Mesendoderm (in vitro differentiated cells): ENCODE measurements around the gene SUCO.

Source experiments
- DNase-seq: peaks from one replicate; pipeline ENCODE4 v3.0.0; 2013
- H2AK5ac ChIP-seq: 2 replicates; pipeline ENCODE4 v1.6.1; 2013; ENCODE audit warnings: low read length, inconsistent platforms
- H2BK120ac ChIP-seq: 2 replicates; pipeline ENCODE4 v1.6.1; 2013; ENCODE audit warnings: low read depth, mild to moderate bottlenecking, low read length, moderate library complexity, mixed read lengths
- H2BK15ac ChIP-seq: replicated peaks from 2 replicates; pipeline ENCODE4 v1.6.1; 2013; ENCODE audit warnings: low read depth, mild to moderate bottlenecking, moderate library complexity
- H2BK5ac ChIP-seq: 2 replicates; pipeline ENCODE4 v1.6.1; 2013; ENCODE audit warnings: low read length, inconsistent platforms
- H3K18ac ChIP-seq: 2 replicates; pipeline ENCODE4 v1.6.1; 2013; ENCODE audit warnings: mild to moderate bottlenecking, low read length, mixed read lengths
- H3K23ac ChIP-seq: one replicate; pipeline ENCODE4 v1.6.1; 2013; ENCODE audit warnings: low read length
- H3K27ac ChIP-seq: 2 replicates; pipeline ENCODE4 v1.5.1; 2013; ENCODE audit warnings: low read depth, mild to moderate bottlenecking, inconsistent platforms, low read length, moderate library complexity
- H3K27me3 ChIP-seq: 2 replicates; pipeline ENCODE4 v1.6.1; 2013; ENCODE audit warnings: low read length, control low read depth, mild to moderate bottlenecking, inconsistent platforms; ENCODE audit not compliant: insufficient read depth, poor library complexity
- H3K36me3 ChIP-seq: 2 replicates; pipeline ENCODE4 v1.6.1; 2013; ENCODE audit warnings: low read length, inconsistent platforms; ENCODE audit not compliant: control insufficient read depth, insufficient read depth
- H3K4ac ChIP-seq: one replicate; pipeline ENCODE4 v1.6.1; 2013; ENCODE audit warnings: low read depth, mild to moderate bottlenecking, low read length, moderate library complexity
- H3K4me1 ChIP-seq: 2 replicates; pipeline ENCODE4 v1.6.1; 2013; ENCODE audit warnings: low read depth, low read length, inconsistent platforms; ENCODE audit not compliant: control insufficient read depth
- H3K4me2 ChIP-seq: 2 replicates; pipeline ENCODE4 v1.6.1; 2013; ENCODE audit warnings: low read length
- H3K4me3 ChIP-seq: 2 replicates; pipeline ENCODE4 v1.5.1; 2013; ENCODE audit warnings: mild to moderate bottlenecking, low read length
- H3K56ac ChIP-seq: one replicate; pipeline ENCODE4 v1.6.1; 2013; ENCODE audit warnings: low read length
- H3K79me1 ChIP-seq: 2 replicates; pipeline ENCODE4 v1.6.1; 2013; ENCODE audit warnings: low read length, inconsistent platforms
- H3K79me2 ChIP-seq: 2 replicates; pipeline ENCODE4 v1.6.1; 2013; ENCODE audit warnings: mild to moderate bottlenecking, low read length; ENCODE audit not compliant: control insufficient read depth, insufficient read depth
- H3K9ac ChIP-seq: 2 replicates; pipeline ENCODE4 v1.6.1; 2013; ENCODE audit warnings: low read length, inconsistent platforms
- H4K5ac ChIP-seq: one replicate; pipeline ENCODE4 v1.6.1; 2013; ENCODE audit warnings: low read length
- H4K8ac ChIP-seq: one replicate; pipeline ENCODE4 v1.6.1; 2013; ENCODE audit warnings: low read depth, mild to moderate bottlenecking, control low read depth, low read length, moderate library complexity
- WGBS: extraction: QIAGEN DNeasy Blood & Tissue Kit; methylation state at CpG from one replicate; pipeline ENCODE4 v1.1.7; 2013; ENCODE audit warnings: low lambda C conversion rate, missing lambda C conversion rate; ENCODE audit not compliant: insufficient coverage; ENCODE audit errors: extremely low coverage; 5-methylcytosine and 5-hydroxymethylcytosine counted together

SUCO gene

DNA sequence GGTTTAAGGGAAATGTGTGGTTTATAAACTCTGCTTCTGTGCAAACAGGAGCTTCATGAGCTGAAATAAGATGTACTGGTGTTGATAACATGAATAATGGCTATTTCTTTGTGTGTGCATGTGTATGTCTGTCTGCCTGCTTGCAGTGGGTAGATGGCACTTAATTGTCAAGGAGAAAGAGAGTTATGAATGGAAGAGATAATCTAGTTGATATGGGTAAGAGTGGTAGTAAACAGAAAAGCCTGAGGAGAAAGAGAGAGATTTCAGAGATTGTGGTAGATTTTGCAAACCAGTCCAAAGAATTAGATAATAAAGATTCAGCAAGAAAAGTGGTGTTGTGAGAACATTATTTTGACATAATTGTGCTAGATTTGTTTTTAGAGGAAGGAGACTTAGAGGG is 7.7 kb downstream of the SUCO start:
- H3K27me3 ChIP-seq = no peaks in the 10 kb centered on the region
- no peak overlapping the region for H3K23ac ChIP-seq
- H3K27ac ChIP-seq = no peak overlapping the region
- no peaks in the 10 kb centered on the region for H3K36me3 ChIP-seq
- no peak overlapping the region for H2BK5ac ChIP-seq
- no peak overlapping the region for H3K18ac ChIP-seq
- peaks cover 54% of the 10 kb centered on the region for H3K79me2 ChIP-seq
- H2BK120ac ChIP-seq = no peak overlapping the region
- peaks cover 9% of the 10 kb centered on the region for H3K79me1 ChIP-seq
- DNase-seq = no peak
- no peak overlapping the region for H3K4me3 ChIP-seq
- no peak overlapping the region for H4K8ac ChIP-seq
- H3K4me1 ChIP-seq = peaks cover 22% of the 10 kb centered on the region
- no peak overlapping the region for H3K4ac ChIP-seq
- H2AK5ac ChIP-seq = no peak overlapping the region
- no peak overlapping the region for H3K9ac ChIP-seq
- no peak overlapping the region for H2BK15ac ChIP-seq
- no peak overlapping the region for H4K5ac ChIP-seq
- H3K4me2 ChIP-seq = no peak overlapping the region
- H3K56ac ChIP-seq = no peak overlapping the region

DNA sequence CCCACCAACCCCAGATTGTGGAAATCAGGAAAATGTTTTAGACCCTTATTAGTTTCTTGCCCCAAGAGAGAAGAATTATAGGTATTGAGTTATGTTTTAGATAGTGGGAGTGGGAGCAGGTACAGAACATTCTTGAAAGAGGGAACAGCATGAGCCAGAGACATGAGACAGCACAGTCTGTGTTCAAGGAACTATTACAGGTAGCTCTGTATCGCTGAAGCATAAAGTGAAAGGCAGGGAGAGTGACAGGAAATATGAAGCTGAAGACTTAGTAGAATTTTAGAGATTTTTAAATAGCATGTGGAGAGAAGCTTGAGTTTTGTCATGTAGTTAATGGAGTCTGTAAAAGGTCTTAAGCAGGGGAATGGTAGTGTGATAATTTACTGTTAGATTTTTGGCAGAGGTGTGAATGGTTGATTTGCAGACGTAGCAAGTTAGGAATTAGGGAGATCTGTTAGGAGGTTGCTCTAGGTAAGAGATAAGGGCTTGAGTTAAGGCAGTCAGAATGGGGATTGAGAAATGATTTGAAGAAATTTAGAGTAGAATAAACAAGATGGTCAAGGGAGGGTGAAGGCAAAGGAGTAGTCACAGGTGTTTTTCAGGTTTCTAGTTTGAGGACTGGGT is 11.6 kb downstream of the SUCO start:
- Histone ChIP-seq H3K4me3 (no peak overlapping the region), H2BK15ac (no peak overlapping the region), H3K27me3 (no peaks in the 10 kb centered on the region), H3K9ac (no peak overlapping the region), H3K23ac (no peak overlapping the region), H3K4me2 (no peak overlapping the region), H3K56ac (no peak overlapping the region), H3K4ac (no peak overlapping the region), H3K4me1 (peaks cover 25% of the 10 kb centered on the region), H2BK5ac (no peak overlapping the region), H3K79me2 (peaks cover 46% of the 10 kb centered on the region), H3K36me3 (no peaks in the 10 kb centered on the region), H3K79me1 (peaks cover 12% of the 10 kb centered on the region), H3K27ac (peak overlapping the region; percentile 72), H3K18ac (peak overlapping the region; percentile 60), H2AK5ac (no peak overlapping the region), H4K5ac (no peak overlapping the region), H4K8ac (no peak overlapping the region), H2BK120ac (no peak overlapping the region)
- no CpG with 5 or more reads among the region's 2 CpGs for WGBS
- DNase-seq = peak; percentile 93

DNA sequence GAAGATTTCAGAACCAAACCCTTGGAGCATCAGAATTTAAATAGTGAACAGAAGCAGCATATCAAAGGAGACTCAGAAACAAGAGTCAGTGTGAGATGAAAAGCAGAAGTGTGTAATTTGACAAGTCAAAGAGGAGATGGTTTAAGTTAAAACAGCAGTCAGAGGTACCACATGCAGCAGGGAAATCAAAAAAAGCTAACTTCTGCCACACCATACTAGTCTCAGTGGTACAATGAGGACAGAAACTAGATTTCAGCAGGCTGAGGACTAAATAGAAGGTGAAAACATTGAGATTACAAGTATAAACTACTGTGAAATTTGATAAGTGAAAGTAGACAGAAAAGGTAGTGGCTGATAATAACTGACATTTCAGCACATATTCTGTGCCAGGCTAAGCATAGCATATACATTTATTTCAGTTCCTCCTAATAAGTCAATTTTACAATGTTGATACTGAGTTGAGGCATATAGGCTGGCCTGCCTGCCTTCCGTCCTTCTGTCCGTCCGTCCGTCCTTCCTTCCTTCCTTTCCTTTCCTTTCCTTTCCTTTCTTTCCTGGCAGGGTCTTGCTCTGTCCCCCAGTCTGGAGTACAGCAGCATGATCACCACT is 12.6 kb downstream of the SUCO start:
- H2BK15ac ChIP-seq = no peak overlapping the region
- H3K4me1 ChIP-seq = peaks cover 24% of the 10 kb centered on the region
- no peak overlapping the region for H2BK120ac ChIP-seq
- H3K4ac ChIP-seq = no peak overlapping the region
- H3K79me1 ChIP-seq = peaks cover 12% of the 10 kb centered on the region
- H3K4me2 ChIP-seq = no peak overlapping the region
- peak overlapping the region; percentile 19 for H3K23ac ChIP-seq
- no peak overlapping the region for H3K9ac ChIP-seq
- no peak overlapping the region for H3K18ac ChIP-seq
- no peak overlapping the region for H3K4me3 ChIP-seq
- no peak overlapping the region for H3K27ac ChIP-seq
- H4K8ac ChIP-seq = no peak overlapping the region
- peak overlapping the region; percentile 68 for H3K56ac ChIP-seq
- peaks cover 41% of the 10 kb centered on the region for H3K79me2 ChIP-seq
- no peaks in the 10 kb centered on the region for H3K36me3 ChIP-seq
- no peaks in the 10 kb centered on the region for H3K27me3 ChIP-seq
- no peak for DNase-seq
- whole genome bisulfite sequencing = no CpG with 5 or more reads among the region's 4 CpGs
- no peak overlapping the region for H4K5ac ChIP-seq
- H2AK5ac ChIP-seq = peak overlapping the region; percentile 85
- H2BK5ac ChIP-seq = no peak overlapping the region

DNA sequence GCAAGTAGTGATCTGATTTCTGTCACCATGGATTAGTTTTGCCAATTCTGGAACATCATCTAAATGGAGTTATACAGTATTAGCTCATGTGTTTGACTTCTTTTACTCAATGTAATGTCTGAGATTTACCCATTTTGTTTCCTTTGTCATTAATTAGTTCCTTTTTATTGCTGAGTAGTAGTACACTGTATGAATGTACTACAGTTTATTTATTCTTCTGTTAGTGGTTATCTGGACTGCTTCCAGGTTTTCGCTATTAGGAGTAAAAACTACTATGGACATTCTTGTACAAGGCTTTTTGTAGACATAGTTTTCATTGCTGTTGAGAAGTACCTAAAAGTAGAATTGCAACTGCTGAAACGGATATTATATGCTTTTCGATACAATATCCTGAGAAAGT is 14.1 kb downstream of the SUCO start:
- no peak overlapping the region for H2BK15ac ChIP-seq
- no peak overlapping the region for H4K5ac ChIP-seq
- H3K18ac ChIP-seq = peak overlapping the region; percentile 30
- H2BK120ac ChIP-seq = no peak overlapping the region
- peaks cover 22% of the 10 kb centered on the region for H3K4me1 ChIP-seq
- H3K36me3 ChIP-seq = no peaks in the 10 kb centered on the region
- no peak overlapping the region for H3K56ac ChIP-seq
- no peak overlapping the region for H3K9ac ChIP-seq
- H3K79me1 ChIP-seq = peaks cover 10% of the 10 kb centered on the region
- no CpG with 5 or more reads among the region's 3 CpGs for WGBS
- H3K27ac ChIP-seq = no peak overlapping the region
- no peak overlapping the region for H2AK5ac ChIP-seq
- no peak overlapping the region for H3K23ac ChIP-seq
- no peak for DNase-seq
- H2BK5ac ChIP-seq = no peak overlapping the region
- H3K4ac ChIP-seq = no peak overlapping the region
- H4K8ac ChIP-seq = no peak overlapping the region
- H3K79me2 ChIP-seq = peaks cover 32% of the 10 kb centered on the region
- H3K4me3 ChIP-seq = no peak overlapping the region
- no peak overlapping the region for H3K4me2 ChIP-seq
- no peaks in the 10 kb centered on the region for H3K27me3 ChIP-seq

DNA sequence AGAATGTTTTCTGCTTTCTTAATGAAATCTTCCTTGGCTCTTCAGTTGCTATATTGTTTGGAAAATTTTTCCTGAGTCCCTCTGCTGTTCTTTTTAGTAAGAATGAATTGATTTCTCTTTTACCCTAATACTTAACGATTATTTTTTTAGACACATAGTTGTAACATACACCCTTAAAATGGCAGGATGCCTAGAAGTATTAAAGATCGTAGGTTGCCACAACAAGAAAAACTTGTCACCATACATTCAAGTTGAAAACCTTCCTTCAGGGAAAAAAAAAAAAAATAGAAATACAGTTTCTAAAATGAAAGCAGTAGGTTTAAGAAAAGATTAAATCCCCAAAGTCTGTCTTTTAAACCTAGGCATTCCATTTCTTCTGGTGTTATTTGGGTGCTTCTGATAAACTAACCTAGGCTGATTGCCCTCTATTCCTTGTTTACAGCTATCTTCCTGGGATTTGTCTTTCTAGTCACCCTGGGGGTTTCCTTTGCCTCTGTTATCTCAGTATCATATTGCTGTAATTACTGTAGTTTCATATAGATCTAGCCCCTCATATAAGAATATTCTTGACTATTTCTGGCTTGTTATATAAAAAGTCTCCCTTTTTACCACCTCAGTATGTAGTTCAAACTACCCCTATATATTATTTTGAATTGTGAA is 16.8 kb downstream of the SUCO start:
- no CpG with 5 or more reads among the region's 2 CpGs for WGBS
- Histone ChIP-seq H2BK120ac (no peak overlapping the region), H3K36me3 (no peaks in the 10 kb centered on the region), H2BK5ac (no peak overlapping the region), H3K4me3 (no peak overlapping the region), H3K9ac (no peak overlapping the region), H3K4me2 (no peak overlapping the region), H3K27me3 (no peaks in the 10 kb centered on the region), H3K18ac (no peak overlapping the region), H4K5ac (no peak overlapping the region), H4K8ac (no peak overlapping the region), H2AK5ac (no peak overlapping the region), H3K79me2 (peaks cover 19% of the 10 kb centered on the region), H3K4ac (no peak overlapping the region), H3K79me1 (peaks cover 6% of the 10 kb centered on the region), H3K27ac (no peak overlapping the region), H3K23ac (no peak overlapping the region), H3K56ac (no peak overlapping the region), H3K4me1 (peaks cover 11% of the 10 kb centered on the region), H2BK15ac (no peak overlapping the region)
- DNase-seq = peak; percentile 64
